ENCODE data around the gene ICAM1. TPM values are rescaled to one million over a fixed set of nuclear protein-coding genes. Genes with fewer than 3 reads are reported as not detected.

The ICAM1 gene
- total RNA-seq, 2 experiments from 2014 or later: 35.5 to 37.2 TPM

- intact Hi-C loops (cut with micrococcal nuclease): no loop called here
- Mint-ChIP-seq H3K27ac (peak overlapping the region; percentile 49), H3K27me3 (no peaks in the 10 kb centered on the region), H3K9me3 (no peaks in the 10 kb centered on the region), H3K36me3 (ENCODE audit: low read depth) (peaks cover 32% of the 10 kb centered on the region), H3K4me1 (ENCODE audit: low read depth) (peaks cover 16% of the 10 kb centered on the region), H3K4me3 (no peak overlapping the region)
- ATAC-seq (no peak), DNase-seq (no peak)
- ChIA-PET CTCF (no interaction called here), POLR2A (interaction anchor here (0.8 to 5.8 kb wide), 4 partner anchors 13 to 28 kb away, joined by 7 to 25 read pairs (median 9); partner anchors contain the start of genes ICAM5 and RAVER1)
- no peak for TF ChIP-seq CTCF (IDR thresholded peaks at IDR 0.05)
These were observed 46.3 kb downstream of the ICAM1 start for GRCh38 chr19:10317045-10317856.

- intact Hi-C loops (cut with micrococcal nuclease): no loop called here
- no peak overlapping the region for H3K4me3 Mint-ChIP-seq
- ATAC-seq (no peak), DNase-seq (no peak)
- peaks cover 16% of the 10 kb centered on the region for H3K4me1 Mint-ChIP-seq (ENCODE audit: low read depth)
- no peak overlapping the region for H3K27ac Mint-ChIP-seq
- H3K9me3 Mint-ChIP-seq: no peaks in the 10 kb centered on the region
- ChIA-PET POLR2A (interaction anchor here (0.7 to 5.8 kb wide), 5 partner anchors 11 to 29 kb away, joined by 3 to 25 read pairs (median 6); partner anchors contain the start of gene RAVER1), CTCF (no interaction called here)
- peaks cover 34% of the 10 kb centered on the region for H3K36me3 Mint-ChIP-seq (ENCODE audit: low read depth)
- no peaks in the 10 kb centered on the region for H3K27me3 Mint-ChIP-seq
- TF ChIP-seq CTCF (IDR thresholded peaks at IDR 0.05): no peak
These were observed 47.0 kb downstream of the ICAM1 start for GRCh38 chr19:10317857-10318462.

GRCh38 chr19:10318807-10319682, 48.1 kb downstream of the ICAM1 start:
- H3K27me3 Mint-ChIP-seq: no peaks in the 10 kb centered on the region

More at GRCh38 chr19:10318807-10319682, 48.1 kb downstream of the ICAM1 start:
- ATAC-seq (no peak), DNase-seq (no peak)
- intact Hi-C loops (cut with micrococcal nuclease): no loop called here
- Mint-ChIP-seq H3K27ac (no peak overlapping the region), H3K4me3 (no peak overlapping the region), H3K9me3 (no peaks in the 10 kb centered on the region), H3K36me3 (ENCODE audit: low read depth) (peaks cover 38% of the 10 kb centered on the region), H3K4me1 (ENCODE audit: low read depth) (peaks cover 16% of the 10 kb centered on the region)
- CTCF ChIA-PET: no interaction called here
- POLR2A ChIA-PET: interaction anchor here (0.7 to 5.8 kb wide), 5 partner anchors 8 to 27 kb away, joined by 3 to 25 read pairs (median 4); partner anchors contain the start of gene RAVER1
- no peak for TF ChIP-seq CTCF (IDR thresholded peaks at IDR 0.05)
